K562 (cell line): ENCODE data around the gene P2RY6. TPM values are rescaled to one million over a fixed set of nuclear protein-coding genes. Genes with fewer than 3 reads are reported as not detected.

Experiments used
- ATAC-seq: fragments of 200-7000 bp; cut with Tn5 transposase; 3 replicates; pipeline ENCODE4 v1.9.1; 2020; ENCODE audit warnings: moderate library complexity
- BruUV-seq: library from RNA; stranded (reverse); fragments of 400-500 nt; replicated peaks from 2 replicates; lab custom pipeline; 2021; lab: Mats Ljungman, UMichigan
- CTCF ChIA-PET: fragments of 300-600 bp; formaldehyde crosslinking; extraction: SDS; loops from one replicate; lab custom pipeline; 2021; ENCODE audit warnings: low intra/inter-chr PET ratio; lab: Yijun Ruan, JAX
- POLR2A ChIA-PET: fragments of 300-600, 350-650 bp; sonication (Branson Sonifier 250); formaldehyde crosslinking; extraction: SDS; loops from one replicate; lab custom pipeline; 2021; ENCODE audit warnings: antibody characterized with exemption, inconsistent platforms; lab: Yijun Ruan, JAX
- DNase-seq, 4 experiments: peaks; one replicate each; pipeline versions ENCODE4 v3.0.0 to v3.0.0-alpha.2; 2011 to 2018; ENCODE audit warnings: low spot score in 3 of 4, mixed read lengths in 3 of 4; ENCODE audit errors: extremely low read depth in 1 of 4
- FAIRE-seq: peaks from 2 replicates; lab custom pipeline; 2011; peaks lifted over from hg19 to GRCh38; lab: Jason Lieb, UNC
- H2AFZ ChIP-seq: 2 replicates; pipeline ENCODE4 v1.6.0; 2011; ENCODE audit warnings: low read depth, low read length, control low read depth, inconsistent platforms
- H3K27ac ChIP-seq: fragments of 200-600 bp; 3 replicates; pipeline ENCODE4 v1.8.0; 2011; ENCODE audit warnings: low read depth, mild to moderate bottlenecking, control low read depth, inconsistent platforms, low read length, moderate library complexity, mixed read lengths; ENCODE audit errors: extremely low read depth
- H3K27me3 ChIP-seq, 2 experiments: fragments of 300-600 bp in 1 of 2; 2 replicates in 1 of 2; 3 replicates in 1 of 2; pipeline versions ENCODE4 v1.6.0 to v1.8.0; 2011; ENCODE audit warnings: inconsistent platforms in 2 of 2, low read length in 2 of 2, mild to moderate bottlenecking in 1 of 2, mixed read lengths in 1 of 2, moderate library complexity in 1 of 2; ENCODE audit not compliant: control insufficient read depth in 2 of 2, insufficient read depth in 2 of 2
- H3K36me3 ChIP-seq: fragments of 300-600 bp; 3 replicates; pipeline ENCODE4 v1.8.0; 2011; ENCODE audit warnings: mild to moderate bottlenecking, low read length, inconsistent platforms; ENCODE audit not compliant: control insufficient read depth, insufficient read depth
- H3K4me1 ChIP-seq, 2 experiments: fragments of 200-600 bp in 1 of 2; replicated peaks in 1 of 2; 2 replicates in 1 of 2; 3 replicates in 1 of 2; pipeline versions ENCODE4 v1.5.1 to v1.8.0; 2011; ENCODE audit warnings: inconsistent platforms in 2 of 2, low read length in 2 of 2, mild to moderate bottlenecking in 1 of 2, mixed read lengths in 1 of 2, moderate library complexity in 1 of 2; ENCODE audit not compliant: control insufficient read depth in 2 of 2, insufficient read depth in 2 of 2
- H3K4me2 ChIP-seq: 2 replicates; pipeline ENCODE4 v1.6.1; 2011; ENCODE audit warnings: low read length, control low read depth, inconsistent platforms, mixed read lengths; ENCODE audit not compliant: insufficient read depth
- H3K4me3 ChIP-seq: fragments of 200-600 bp; sonication (generic), shearing (Covaris generic); 2 replicates; pipeline ENCODE4 v1.5.1; 2016; ENCODE audit warnings: control low read depth, inconsistent platforms
- H3K79me2 ChIP-seq: fragments of 200-600 bp; 3 replicates; pipeline ENCODE4 v1.8.0; 2011; ENCODE audit warnings: low read length, inconsistent platforms; ENCODE audit not compliant: control insufficient read depth, insufficient read depth
- H3K9ac ChIP-seq, 2 experiments: 2 replicates each; pipeline versions ENCODE4 v1.6.0 to v1.6.1; 2011; ENCODE audit warnings: low read depth in 2 of 2, low read length in 2 of 2, control low read depth in 1 of 2, inconsistent platforms in 1 of 2, mild to moderate bottlenecking in 1 of 2, mixed read lengths in 1 of 2; ENCODE audit not compliant: insufficient read depth in 1 of 2
- H3K9me1 ChIP-seq: one replicate; pipeline ENCODE4 v1.6.0; 2011; ENCODE audit warnings: inconsistent platforms, mild to moderate bottlenecking, low read length, moderate library complexity; ENCODE audit not compliant: control insufficient read depth, insufficient read depth
- H3K9me3 ChIP-seq: replicated peaks from 2 replicates; pipeline ENCODE4 v1.5.1; 2011; ENCODE audit warnings: low read depth, low read length, inconsistent platforms; ENCODE audit not compliant: control insufficient read depth, insufficient read depth
- H4K20me1 ChIP-seq: replicated peaks from 2 replicates; pipeline ENCODE4 v1.6.1; 2011; ENCODE audit warnings: low read length, inconsistent platforms, mixed read lengths; ENCODE audit not compliant: control insufficient read depth, insufficient read depth
- BDP1 ChIP-seq: IDR thresholded peaks from 3 replicates; pipeline ENCODE4 v1.6.1; 2011; ENCODE audit not compliant: insufficient read length, insufficient read depth
- CREB1 ChIP-seq, 2 experiments: sonication (generic) in 1 of 2; formaldehyde crosslinking in 1 of 2; IDR thresholded peaks; 2 replicates each; pipeline versions ENCODE4 v1.6.1 to v1.8.0; 2012 to 2022; ENCODE audit warnings: inconsistent platforms in 1 of 2, mild to moderate bottlenecking in 1 of 2, missing genetic modification reagents in 1 of 2, moderate library complexity in 1 of 2
- ELF1 ChIP-seq: fragments of 200-800 bp; sonication (Bioruptor generic); IDR thresholded peaks from 2 replicates; pipeline ENCODE4 v1.6.1; 2016; ENCODE audit warnings: missing genetic modification characterization, missing compliant biosample characterization
- EP300 ChIP-seq: IDR thresholded peaks from 2 replicates; pipeline ENCODE4 v1.6.1; 2012; ENCODE audit warnings: low read length, improper control_type of control experiment
- GTF2A2 ChIP-seq: IDR thresholded peaks from 2 replicates; pipeline ENCODE4 v1.6.1; 2016; ENCODE audit warnings: mild to moderate bottlenecking, missing genetic modification characterization, missing compliant biosample characterization
- MECOM ChIP-seq: fragments of 250-450 bp; sonication (Bioruptor Pico); IDR thresholded peaks from 2 replicates; pipeline ENCODE4 v1.8.0; 2022; ENCODE audit warnings: inconsistent platforms
- NFIC ChIP-seq: fragments of 450-650 bp; IDR thresholded peaks from 2 replicates; pipeline ENCODE4 v1.6.1; 2017; ENCODE audit warnings: mild to moderate bottlenecking, inconsistent platforms
- NFXL1 ChIP-seq: fragments of 450-650 bp; formaldehyde crosslinking; IDR thresholded peaks from 2 replicates; pipeline ENCODE4 v1.4.0; 2021; ENCODE audit warnings: mild to moderate bottlenecking
- SAFB2 ChIP-seq: fragments of 200-400 bp; formaldehyde crosslinking; IDR thresholded peaks from 2 replicates; pipeline ENCODE4 v1.6.1; 2018; ENCODE audit warnings: borderline replicate concordance, low read length, low read depth, moderate library complexity; ENCODE audit not compliant: severe bottlenecking
- TCFL5 ChIP-seq: fragments of 250-450 bp; sonication (Bioruptor Pico); conservative IDR thresholded peaks from 2 replicates; pipeline ENCODE4 v1.6.1; 2021; ENCODE audit warnings: mild to moderate bottlenecking, moderate library complexity, matching md5 sums
- ZBTB34 ChIP-seq: fragments of 250-450 bp; sonication (Bioruptor Pico); IDR thresholded peaks from 2 replicates; pipeline ENCODE4 v1.8.0; 2021; ENCODE audit warnings: mild to moderate bottlenecking, moderate library complexity
- ZKSCAN1 ChIP-seq: fragments of 150-350 bp; IDR thresholded peaks from 2 replicates; pipeline ENCODE4 v1.6.1; 2016; ENCODE audit warnings: low read depth, low read length
- ZNF184 ChIP-seq: sonication (generic); formaldehyde crosslinking; IDR thresholded peaks from 2 replicates; pipeline ENCODE4 v1.5.0; 2020; ENCODE audit warnings: missing genetic modification reagents
- ZNF217 ChIP-seq: sonication (generic); formaldehyde crosslinking; IDR thresholded peaks from 2 replicates; pipeline ENCODE4 v1.8.0; 2022; ENCODE audit warnings: mild to moderate bottlenecking, missing genetic modification reagents
- ZNF224 ChIP-seq: sonication (generic); formaldehyde crosslinking; IDR thresholded peaks from 2 replicates; pipeline ENCODE4 v1.8.0; 2022; ENCODE audit warnings: mild to moderate bottlenecking, missing genetic modification reagents
- ZNF347 ChIP-seq: fragments of 450-650 bp; formaldehyde crosslinking; IDR thresholded peaks from 2 replicates; pipeline ENCODE4 v1.4.0; 2020; ENCODE audit warnings: low read depth, mild to moderate bottlenecking, moderate library complexity
- WGBS: fragments of 100-300 bp; shearing (Covaris generic); methylation state at CpG from one replicate; pipeline ENCODE4 v1.1.6; 2016; ENCODE audit warnings: low coverage, mixed read lengths; ENCODE audit not compliant: insufficient coverage; ENCODE audit errors: missing lambda C conversion rate; 5-methylcytosine and 5-hydroxymethylcytosine counted together
- in situ Hi-C: fragments of 300-500 bp; cut with MboI; formaldehyde crosslinking; loops from 4 replicates; pipeline ENCODE4 v1.15.0; 2018; ENCODE audit warnings: inconsistent platforms, mixed read lengths
- intact Hi-C: fragments of 100-400 bp; cut with micrococcal nuclease; formaldehyde crosslinking; loops from 2 replicates; pipeline ENCODE4 v1.14.2; 2022
- polyA plus RNA-seq, 8 experiments: library from polyadenylated mRNA; depleted of rRNA in 4 of 8; stranded (reverse) in 5 of 8; unstranded in 3 of 8; fragments of >200 nt; fragmentation: Nextera tagmentation in 2 of 8; fragmentation: Illumina TruSeq in 1 of 8; extraction: Ambion mirVana in 2 of 8; extraction: Trizol in 1 of 8; gene quantifications; 2 replicates each; pipeline versions ENCODE4 v1.2.1 to v1.2.3, GENCODE V29; 2011 to 2014; ENCODE audit warnings: inconsistent platforms in 1 of 8, missing spikeins in 1 of 8
- total RNA-seq, 7 experiments: library from RNA; depleted of rRNA in 6 of 7; stranded (reverse); fragments of >200 nt in 6 of 7; fragmentation: Illumina TruSeq in 2 of 7; extraction: Trizol in 2 of 7; gene quantifications; 2 replicates each; pipeline versions ENCODE4 v1.2.1 to v1.2.3, GENCODE V29; 2011 to 2021; ENCODE audit warnings: low replicate concordance in 1 of 7
- TF ChIP-seq, protein P1 (sequence below): fragments of 450-650 bp; formaldehyde crosslinking; conservative IDR thresholded peaks from 2 replicates; pipeline ENCODE4 v1.4.0; 2022; ENCODE audit warnings: mild to moderate bottlenecking, missing genetic modification characterization
- TF ChIP-seq, protein P2 (sequence below): fragments of 450-650 bp; formaldehyde crosslinking; IDR thresholded peaks from 2 replicates; pipeline ENCODE4 v1.4.0; 2022; ENCODE audit warnings: missing genetic modification characterization
- TF ChIP-seq, protein P3 (sequence below): sonication (generic); formaldehyde crosslinking; IDR thresholded peaks from 2 replicates; pipeline ENCODE4 v1.8.0; 2022; ENCODE audit warnings: missing genetic modification reagents, mild to moderate bottlenecking, moderate library complexity, borderline replicate concordance

P2RY6 gene
- total and polyA plus RNA-seq, 9 of the 15 experiments (the other 6 are each of a cell fraction or from before 2014, with no cell fraction given) = not detected

- FAIRE-seq = no peak
- no TSS peak for BruUV-seq
Observed at GRCh38 chr11:73299751-73300150, 27.6 kb downstream of the P2RY6 start.

More at GRCh38 chr11:73299751-73300150, 27.6 kb downstream of the P2RY6 start:
- in situ Hi-C loops = no loop called here
- no peak for DNase-seq
- no peak overlapping the region for H3K27ac ChIP-seq
- POLR2A ChIA-PET = interaction anchor here (0.6 kb wide), 1 partner anchor 651 kb away, joined by 3 read pairs; no protein-coding TSS in a partner anchor
- H2AFZ ChIP-seq = no peak overlapping the region
- peaks cover 26 to 39% of the 10 kb centered on the region in 2 experiments for H3K27me3 ChIP-seq
- H3K4me3 ChIP-seq = no peak overlapping the region
- H3K9ac ChIP-seq = no peak overlapping the region
- H3K36me3 ChIP-seq = no peaks in the 10 kb centered on the region
- no peak overlapping the region for H3K4me2 ChIP-seq
- intact Hi-C loops = no loop called here
- no peak for TF ChIP-seq SAFB2
- TF ChIP-seq ZKSCAN1 = no peak
- TF ChIP-seq, protein P1, sequence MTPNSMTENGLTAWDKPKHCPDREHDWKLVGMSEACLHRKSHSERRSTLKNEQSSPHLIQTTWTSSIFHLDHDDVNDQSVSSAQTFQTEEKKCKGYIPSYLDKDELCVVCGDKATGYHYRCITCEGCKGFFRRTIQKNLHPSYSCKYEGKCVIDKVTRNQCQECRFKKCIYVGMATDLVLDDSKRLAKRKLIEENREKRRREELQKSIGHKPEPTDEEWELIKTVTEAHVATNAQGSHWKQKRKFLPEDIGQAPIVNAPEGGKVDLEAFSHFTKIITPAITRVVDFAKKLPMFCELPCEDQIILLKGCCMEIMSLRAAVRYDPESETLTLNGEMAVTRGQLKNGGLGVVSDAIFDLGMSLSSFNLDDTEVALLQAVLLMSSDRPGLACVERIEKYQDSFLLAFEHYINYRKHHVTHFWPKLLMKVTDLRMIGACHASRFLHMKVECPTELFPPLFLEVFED (CRISPR knock-in tag) = no peak
- no peak for TF ChIP-seq ZNF347
- TF ChIP-seq GTF2A2 (tag) = no peak
- TF ChIP-seq NFXL1 (CRISPR knock-in tag) = no peak
- TF ChIP-seq ZNF184 (CRISPR knock-in tag) = no peak
- no peak for TF ChIP-seq NFIC
- TF ChIP-seq MECOM = no peak
- TF ChIP-seq ZNF217 (CRISPR knock-in tag) = no peak
- no peak for TF ChIP-seq ZBTB34 (CRISPR knock-in tag)
- TF ChIP-seq ZNF224 (CRISPR knock-in tag) = no peak
- TF ChIP-seq BDP1 = no peak
- no peak for TF ChIP-seq ELF1 (tag)
- TF ChIP-seq, protein P2, sequence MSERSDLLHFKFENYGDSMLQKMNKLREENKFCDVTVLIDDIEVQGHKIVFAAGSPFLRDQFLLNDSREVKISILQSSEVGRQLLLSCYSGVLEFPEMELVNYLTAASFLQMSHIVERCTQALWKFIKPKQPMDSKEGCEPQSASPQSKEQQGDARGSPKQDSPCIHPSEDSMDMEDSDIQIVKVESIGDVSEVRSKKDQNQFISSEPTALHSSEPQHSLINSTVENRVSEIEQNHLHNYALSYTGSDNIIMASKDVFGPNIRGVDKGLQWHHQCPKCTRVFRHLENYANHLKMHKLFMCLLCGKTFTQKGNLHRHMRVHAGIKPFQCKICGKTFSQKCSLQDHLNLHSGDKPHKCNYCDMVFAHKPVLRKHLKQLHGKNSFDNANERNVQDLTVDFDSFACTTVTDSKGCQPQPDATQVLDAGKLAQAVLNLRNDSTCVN (CRISPR knock-in tag) = no peak
- TF ChIP-seq CREB1 (IDR thresholded peaks at IDR 0.05) = no peak
- no peak for TF ChIP-seq CREB1 (CRISPR knock-in tag; IDR thresholded peaks at IDR 0.05)
- no peak for TF ChIP-seq TCFL5 (CRISPR knock-in tag)
- TF ChIP-seq EP300 = no peak
- TF ChIP-seq, protein P3, sequence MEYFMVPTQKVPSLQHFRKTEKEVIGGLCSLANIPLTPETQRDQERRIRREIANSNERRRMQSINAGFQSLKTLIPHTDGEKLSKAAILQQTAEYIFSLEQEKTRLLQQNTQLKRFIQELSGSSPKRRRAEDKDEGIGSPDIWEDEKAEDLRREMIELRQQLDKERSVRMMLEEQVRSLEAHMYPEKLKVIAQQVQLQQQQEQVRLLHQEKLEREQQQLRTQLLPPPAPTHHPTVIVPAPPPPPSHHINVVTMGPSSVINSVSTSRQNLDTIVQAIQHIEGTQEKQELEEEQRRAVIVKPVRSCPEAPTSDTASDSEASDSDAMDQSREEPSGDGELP = no peak
- WGBS = 2% methylated on average over 10 of the region's 10 CpGs
- ATAC-seq = no peak
- H4K20me1 ChIP-seq = peaks cover 9% of the 10 kb centered on the region
- H3K9me1 ChIP-seq = no peaks in the 10 kb centered on the region
- H3K79me2 ChIP-seq = no peaks in the 10 kb centered on the region
- CTCF ChIA-PET = no interaction called here
- H3K9me3 ChIP-seq = no peaks in the 10 kb centered on the region
- peaks cover 0 to 10% of the 10 kb centered on the region in 2 experiments; a peak in 2 of 5 replicates for H3K4me1 ChIP-seq
